ENCODE measurements around the gene IQCM. TPM values are rescaled to one million over a fixed set of nuclear protein-coding genes. Genes with fewer than 3 reads are reported as not detected.
"Not testable (repeated sequence)": the region's sequence is repeated elsewhere in the genome, so short reads cannot be mapped to it uniquely, and the experiment has no call there.

IQCM gene
- polyA plus RNA-seq, 4 donors, result not detected

- DNase-seq (ENCODE audit: low read depth in 4 of 4, low spot score in 3 of 4), result no peak
Observed at GRCh38 chr4:149489321-149489720, 326.3 kb downstream of the IQCM start.

DNA sequence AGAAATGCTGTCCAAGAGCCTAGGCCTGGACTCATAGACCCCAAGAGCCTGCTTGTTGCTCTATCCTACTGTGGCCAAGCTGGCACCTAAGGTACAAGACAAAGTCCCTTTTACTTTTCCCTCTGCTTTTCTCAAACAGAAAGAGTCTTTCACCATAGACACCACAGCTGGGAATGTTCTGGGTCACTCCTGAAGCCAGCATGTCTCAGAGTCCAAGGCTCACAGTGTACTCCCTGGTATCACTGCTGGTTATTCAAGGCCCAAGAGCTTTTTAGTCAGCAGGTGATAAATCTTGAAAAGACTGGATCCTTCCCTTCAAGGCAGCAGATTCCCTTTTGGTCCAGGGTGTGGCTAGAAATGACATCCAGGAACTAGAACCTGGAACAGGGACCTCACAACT, 328.8 kb downstream of the IQCM start:
- no peak for DNase-seq (ENCODE audit: low read depth in 4 of 4, low spot score in 3 of 4)

DNA sequence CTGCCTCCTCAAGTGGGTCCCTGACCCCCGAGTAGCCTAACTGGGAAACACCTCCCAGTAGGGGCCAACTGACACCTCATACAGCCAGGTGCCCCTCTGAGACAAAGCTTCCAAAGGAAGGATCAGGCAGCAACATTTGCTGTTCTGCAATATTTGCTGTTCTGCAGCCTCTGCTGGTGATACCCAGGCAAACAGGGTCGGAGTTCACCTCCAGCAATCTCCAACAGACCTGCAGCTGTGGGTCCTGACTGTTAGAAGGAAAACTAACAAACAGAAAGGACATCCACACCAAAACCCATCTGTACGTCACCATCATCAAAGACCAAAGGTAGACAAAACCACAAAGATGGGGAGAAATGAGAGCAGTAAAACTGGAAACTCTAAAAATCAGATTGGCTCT, 347.0 kb downstream of the IQCM start:
- DNase-seq (ENCODE audit: low read depth in 4 of 4, low spot score in 3 of 4), result not testable (repeated sequence)

- no peak for DNase-seq (ENCODE audit: low read depth in 4 of 4, low spot score in 3 of 4)
Observed at GRCh38 chr4:149466446-149466845, 349.2 kb downstream of the IQCM start.

DNA sequence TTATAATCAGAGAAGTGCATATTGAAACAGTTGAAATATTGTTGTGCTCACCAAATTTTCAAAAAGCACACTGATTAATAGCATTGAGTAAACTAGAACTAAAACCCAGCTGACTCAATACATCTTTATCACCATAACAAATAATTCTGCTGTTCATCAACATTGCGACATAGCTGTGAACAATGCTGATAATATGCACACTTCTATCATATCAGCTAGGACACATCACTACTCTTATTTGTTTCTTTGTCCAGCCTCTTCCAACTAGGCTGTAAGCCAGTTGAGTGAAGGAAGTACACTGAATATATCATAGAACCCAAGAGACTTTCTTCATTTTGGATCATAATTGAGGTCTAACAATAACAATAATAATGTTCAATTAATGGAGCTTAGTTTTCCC, 349.7 kb downstream of the IQCM start:
- DNase-seq (ENCODE audit: low read depth in 4 of 4, low spot score in 3 of 4), result no peak

GRCh38 chr4:149443537-149443936, 372.1 kb downstream of the IQCM start:
- no peak for DNase-seq (ENCODE audit: low read depth in 4 of 4, low spot score in 3 of 4)

- no peak for DNase-seq (ENCODE audit: low read depth in 4 of 4, low spot score in 3 of 4)
Observed at GRCh38 chr4:149441338-149441737, 374.3 kb downstream of the IQCM start.

DNA sequence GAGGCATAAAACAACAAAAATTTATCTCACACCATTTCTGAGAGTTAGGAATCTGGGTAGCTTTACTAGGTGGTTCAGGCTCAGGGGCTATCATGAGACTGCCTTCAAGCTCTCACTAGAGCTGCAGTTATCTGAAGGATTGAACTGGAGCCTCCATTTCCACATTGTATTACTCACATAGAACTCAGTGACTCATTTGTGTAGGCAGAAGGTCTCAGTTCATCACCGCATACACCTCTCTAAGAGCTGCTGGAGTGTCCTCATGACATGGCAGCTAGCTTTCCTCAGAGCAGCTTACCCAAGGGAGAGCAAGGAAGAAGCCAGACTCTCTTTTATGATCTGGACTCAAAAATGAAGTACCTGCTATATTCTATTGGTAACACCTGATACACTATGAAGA, 389.2 kb downstream of the IQCM start:
- DNase-seq (ENCODE audit: low read depth in 4 of 4, low spot score in 3 of 4), result no peak

- DNase-seq (ENCODE audit: low read depth in 4 of 4, low spot score in 3 of 4), result no peak
Observed at GRCh38 chr4:149409555-149409962, 406.1 kb downstream of the IQCM start.

GRCh38 chr4:149409146-149409545, 406.5 kb downstream of the IQCM start:
- DNase-seq (ENCODE audit: low read depth in 4 of 4, low spot score in 3 of 4), result no peak

DNA sequence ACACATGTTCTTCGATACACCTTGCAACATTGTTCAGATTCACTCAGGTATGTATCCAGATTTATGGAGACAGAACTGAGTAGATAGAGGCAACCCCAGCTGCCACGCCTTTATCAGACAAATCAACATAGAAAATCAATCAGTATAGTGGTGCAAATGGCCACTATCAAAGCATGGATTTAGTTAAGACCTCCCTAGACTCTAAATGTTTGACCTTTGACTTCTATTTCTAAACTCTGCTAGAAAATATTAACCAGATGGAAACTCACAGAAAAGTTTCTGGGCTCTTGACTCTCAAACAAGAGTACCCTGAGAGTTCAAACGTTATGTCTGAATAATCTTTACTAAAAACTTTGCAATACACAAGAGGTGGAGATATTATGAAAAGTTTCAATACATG, 411.5 kb downstream of the IQCM start:
- no peak for DNase-seq (ENCODE audit: low read depth in 4 of 4, low spot score in 3 of 4)

GRCh38 chr4:149403081-149403480, 412.6 kb downstream of the IQCM start:
- DNase-seq (ENCODE audit: low read depth in 4 of 4, low spot score in 3 of 4), result no peak

- DNase-seq (ENCODE audit: low read depth in 4 of 4, low spot score in 3 of 4), result no peak
Observed at GRCh38 chr4:149398993-149399392, 416.6 kb downstream of the IQCM start.

- no peak for DNase-seq (ENCODE audit: low read depth in 4 of 4, low spot score in 3 of 4)
Observed at GRCh38 chr4:149370785-149371420, 444.7 kb downstream of the IQCM start.

DNA sequence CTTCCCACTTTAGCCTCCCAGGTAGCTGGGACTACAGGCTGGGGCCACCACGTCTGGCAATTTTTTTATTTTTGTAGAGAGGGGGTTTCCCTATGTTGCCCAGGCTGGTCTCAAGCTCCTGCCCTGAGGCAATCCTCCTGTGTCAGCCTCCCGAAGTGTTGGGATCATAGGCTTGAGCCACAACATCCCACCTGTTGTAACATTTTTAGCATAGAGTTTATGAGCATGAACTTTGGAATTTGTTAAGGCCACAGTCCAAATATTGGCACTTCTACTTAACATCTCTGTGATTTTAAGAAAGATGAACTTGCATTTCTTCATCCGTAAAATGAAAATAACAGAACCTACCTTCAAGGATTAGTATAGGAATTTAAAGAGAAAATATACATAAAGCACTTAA, 445.6 kb downstream of the IQCM start:
- no peak for DNase-seq (ENCODE audit: low read depth in 4 of 4, low spot score in 3 of 4)

GRCh38 chr4:149353241-149353640, 462.4 kb downstream of the IQCM start:
- DNase-seq (ENCODE audit: low read depth in 4 of 4, low spot score in 3 of 4), result no peak

DNA sequence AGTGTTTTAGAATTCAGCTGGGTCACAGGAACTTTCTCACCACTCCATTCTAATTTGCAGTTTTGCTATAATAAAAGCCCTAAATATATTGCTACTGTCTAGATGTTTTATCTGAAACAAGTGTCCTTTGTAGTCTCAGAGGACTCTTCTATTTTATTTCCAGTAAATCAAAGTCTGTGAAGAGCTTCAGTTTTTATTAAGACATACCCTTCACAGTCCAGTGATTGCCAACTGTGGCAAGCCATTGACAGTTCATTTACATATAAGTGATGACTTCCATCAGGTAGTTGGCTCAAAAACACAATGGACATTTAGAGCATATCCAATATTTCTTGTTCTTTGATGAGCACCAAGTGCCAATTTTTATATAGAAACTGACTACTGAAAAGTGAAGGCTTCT, 466.1 kb downstream of the IQCM start:
- DNase-seq (ENCODE audit: low read depth in 4 of 4, low spot score in 3 of 4), result no peak

DNA sequence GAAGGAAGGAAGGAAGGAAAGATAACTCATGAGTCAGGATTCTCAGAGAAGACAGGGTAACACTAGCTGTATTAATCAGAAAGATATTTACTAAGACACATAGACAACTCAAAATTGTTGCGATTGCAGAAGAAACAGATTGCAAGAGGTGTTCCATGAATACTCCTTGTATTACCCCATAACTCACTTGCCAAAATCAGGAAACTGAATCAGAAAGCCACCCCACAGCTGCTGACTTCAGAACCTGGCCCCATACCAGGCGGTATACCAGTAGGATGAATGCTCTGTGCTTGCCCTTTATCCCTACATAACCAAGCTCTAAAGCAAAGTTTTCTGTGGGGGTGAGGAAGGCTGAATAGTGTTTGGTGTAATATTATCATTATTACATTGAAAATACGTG, 468.5 kb downstream of the IQCM start:
- no peak for DNase-seq (ENCODE audit: low read depth in 4 of 4, low spot score in 3 of 4)

DNA sequence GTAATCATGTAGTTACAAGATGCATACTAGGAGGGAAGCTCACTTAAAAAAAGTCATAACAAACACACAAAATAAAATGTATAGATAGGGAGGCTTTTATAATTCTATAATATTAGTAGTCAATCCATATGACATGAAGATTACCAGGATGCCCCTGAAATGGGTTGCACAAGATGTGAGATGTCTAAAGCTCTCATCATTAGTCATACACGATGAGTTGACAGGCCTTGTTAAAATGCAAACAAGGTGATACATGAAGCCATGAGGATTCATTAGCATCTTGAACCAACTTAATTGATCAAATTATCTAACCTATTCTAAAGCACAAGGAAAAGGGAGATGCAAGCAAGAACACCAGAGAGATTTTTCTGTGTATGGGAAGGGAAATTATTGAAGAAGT, 470.2 kb downstream of the IQCM start:
- no peak for DNase-seq (ENCODE audit: low read depth in 4 of 4, low spot score in 3 of 4)

- no peak for DNase-seq (ENCODE audit: low read depth in 4 of 4, low spot score in 3 of 4)
Observed at GRCh38 chr4:149344436-149344835, 471.2 kb downstream of the IQCM start.

GRCh38 chr4:149343614-149344013, 472.0 kb downstream of the IQCM start:
- no peak for DNase-seq (ENCODE audit: low read depth in 4 of 4, low spot score in 3 of 4)

DNA sequence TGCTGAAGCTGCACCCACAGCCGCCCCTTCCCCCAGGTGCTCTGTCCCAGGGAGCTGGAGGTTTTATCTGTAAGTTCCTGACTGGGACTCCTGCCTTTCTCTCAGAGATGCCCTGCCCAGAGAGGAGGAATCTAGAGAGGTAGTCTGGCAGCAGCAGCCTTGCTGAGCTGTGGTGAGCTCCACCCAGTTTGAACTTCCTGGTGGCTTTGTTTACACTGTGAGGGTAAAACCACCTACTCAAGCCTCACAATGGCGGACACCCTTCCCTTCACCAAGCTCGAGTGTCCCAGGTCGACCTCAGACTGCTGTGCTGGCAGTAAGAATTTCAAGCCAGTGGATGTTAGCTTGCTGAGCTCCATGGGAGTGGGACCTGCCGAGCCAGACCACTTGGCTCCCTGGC, 474.5 kb downstream of the IQCM start:
- not testable (repeated sequence) for DNase-seq (ENCODE audit: low read depth in 4 of 4, low spot score in 3 of 4)

- no peak for DNase-seq (ENCODE audit: low read depth in 4 of 4, low spot score in 3 of 4)
Observed at GRCh38 chr4:149328161-149328560, 487.5 kb downstream of the IQCM start.

Data from right renal pelvis (tissue), 4 donors.